ENCODE measurements around the gene TOMM6.

The TOMM6 gene

DNA sequence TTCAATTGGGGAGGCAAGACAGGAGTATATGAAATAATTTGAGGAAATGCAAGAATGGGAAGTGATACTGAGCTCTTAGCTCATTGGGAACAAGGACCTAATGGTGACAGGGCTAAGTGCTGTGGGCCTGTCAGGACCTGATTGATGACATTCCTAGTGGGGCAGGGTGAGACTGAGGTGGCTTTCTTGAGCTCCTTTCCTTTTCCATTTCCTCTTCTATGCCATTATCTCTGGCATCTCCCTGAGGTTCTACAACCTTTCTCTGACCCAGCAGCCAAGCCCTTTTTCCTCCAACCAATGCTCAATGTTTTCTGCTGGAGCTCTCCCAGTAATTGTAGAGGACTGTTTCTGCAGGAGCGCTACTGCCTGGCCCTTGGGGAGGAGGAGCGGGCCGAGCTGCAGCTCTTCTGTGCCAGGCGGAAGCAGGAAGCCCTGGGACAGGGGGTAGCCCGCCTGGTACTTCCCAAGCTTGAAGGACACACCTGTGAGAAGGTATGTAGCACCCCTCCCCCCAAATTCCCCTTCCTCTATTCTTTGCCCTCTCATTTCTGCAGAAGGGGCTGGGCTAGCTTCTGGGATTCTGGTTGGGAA lies 2.8 kb upstream of the TOMM6 start:
- Histone ChIP-seq H3K36me3 (ENCODE audit: insufficient read depth, low read length) (peaks cover 9% of the 10 kb centered on the region), H2AFZ (ENCODE audit: low read depth, low read length) (no peak overlapping the region), H3K4me3 (ENCODE audit: low read length) (no peak overlapping the region), H3K27me3 (ENCODE audit: insufficient read depth, low read length) (no peaks in the 10 kb centered on the region), H3K9me3 (ENCODE audit: low read length) (no peaks in the 10 kb centered on the region), H3K4me1 (ENCODE audit: insufficient read depth, low read length) (peaks cover 18% of the 10 kb centered on the region)

DNA sequence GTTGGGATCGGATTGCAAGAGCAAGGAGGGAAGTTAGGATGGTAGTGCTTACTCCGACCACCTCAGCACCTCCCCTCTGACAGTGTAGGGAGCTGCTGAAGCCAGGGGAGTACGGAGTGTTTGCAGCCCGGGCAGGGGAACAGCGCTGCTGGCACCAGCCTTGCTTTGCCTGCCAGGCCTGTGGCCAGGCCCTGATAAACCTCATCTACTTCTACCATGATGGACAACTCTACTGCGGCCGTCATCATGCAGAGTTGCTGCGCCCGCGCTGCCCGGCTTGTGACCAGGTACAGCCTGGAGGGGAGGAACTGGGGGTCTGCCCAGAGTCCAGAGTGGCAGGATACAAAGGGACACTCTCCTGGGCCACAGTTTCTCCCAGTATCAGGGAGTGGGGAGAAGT lies 2.2 kb upstream of the TOMM6 start:
- Histone ChIP-seq H3K9me3 (ENCODE audit: low read length) (no peaks in the 10 kb centered on the region), H3K36me3 (ENCODE audit: insufficient read depth, low read length) (peaks cover 15% of the 10 kb centered on the region), H3K4me1 (ENCODE audit: insufficient read depth, low read length) (peaks cover 18% of the 10 kb centered on the region), H3K27me3 (ENCODE audit: insufficient read depth, low read length) (no peaks in the 10 kb centered on the region), H2AFZ (ENCODE audit: low read depth, low read length) (no peak overlapping the region), H3K4me3 (ENCODE audit: low read length) (no peak overlapping the region)

DNA sequence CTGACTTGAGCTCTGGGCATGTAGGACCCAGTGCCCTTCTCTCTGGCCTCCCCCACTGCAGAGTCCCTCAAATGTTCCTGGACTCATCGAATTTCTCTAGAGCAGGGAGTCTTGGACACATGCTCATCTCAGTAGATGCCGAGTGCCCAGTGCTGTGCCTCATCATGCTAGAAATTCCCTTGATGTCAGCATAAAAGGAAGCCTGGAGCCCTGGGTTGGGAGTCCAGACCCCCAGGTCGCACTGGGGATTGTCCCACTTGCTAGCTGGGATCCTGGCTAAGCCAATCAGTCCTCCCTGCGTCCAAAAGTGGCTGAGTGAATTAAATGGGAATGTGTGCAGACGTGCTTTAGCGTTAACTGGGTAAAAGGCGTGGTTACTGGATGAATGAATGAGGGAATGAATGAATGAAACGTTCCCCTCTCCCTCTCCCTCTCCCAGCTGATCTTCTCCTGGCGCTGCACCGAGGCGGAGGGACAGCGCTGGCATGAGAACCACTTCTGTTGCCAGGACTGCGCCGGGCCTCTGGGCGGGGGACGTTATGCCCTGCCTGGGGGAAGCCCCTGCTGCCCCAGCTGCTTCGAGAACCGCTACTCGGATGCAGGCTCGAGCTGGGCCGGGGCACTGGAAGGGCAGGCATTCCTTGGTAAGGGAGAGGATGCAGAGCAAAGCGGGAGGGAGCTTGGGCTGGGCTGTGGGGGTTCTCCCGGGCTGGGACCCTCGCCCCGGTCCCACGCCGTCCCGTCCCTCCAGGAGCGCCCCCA lies 1.6 kb upstream of the TOMM6 start:
- H3K4me3 ChIP-seq (ENCODE audit: low read length) = peak overlapping the region; percentile 85
- H3K9me3 ChIP-seq (ENCODE audit: low read length) = no peaks in the 10 kb centered on the region
- H3K4me1 ChIP-seq (ENCODE audit: insufficient read depth, low read length) = peaks cover 18% of the 10 kb centered on the region
- H2AFZ ChIP-seq (ENCODE audit: low read depth, low read length) = peak overlapping the region; percentile 75
- no peaks in the 10 kb centered on the region for H3K27me3 ChIP-seq (ENCODE audit: insufficient read depth, low read length)
- H3K36me3 ChIP-seq (ENCODE audit: insufficient read depth, low read length) = peaks cover 21% of the 10 kb centered on the region

DNA sequence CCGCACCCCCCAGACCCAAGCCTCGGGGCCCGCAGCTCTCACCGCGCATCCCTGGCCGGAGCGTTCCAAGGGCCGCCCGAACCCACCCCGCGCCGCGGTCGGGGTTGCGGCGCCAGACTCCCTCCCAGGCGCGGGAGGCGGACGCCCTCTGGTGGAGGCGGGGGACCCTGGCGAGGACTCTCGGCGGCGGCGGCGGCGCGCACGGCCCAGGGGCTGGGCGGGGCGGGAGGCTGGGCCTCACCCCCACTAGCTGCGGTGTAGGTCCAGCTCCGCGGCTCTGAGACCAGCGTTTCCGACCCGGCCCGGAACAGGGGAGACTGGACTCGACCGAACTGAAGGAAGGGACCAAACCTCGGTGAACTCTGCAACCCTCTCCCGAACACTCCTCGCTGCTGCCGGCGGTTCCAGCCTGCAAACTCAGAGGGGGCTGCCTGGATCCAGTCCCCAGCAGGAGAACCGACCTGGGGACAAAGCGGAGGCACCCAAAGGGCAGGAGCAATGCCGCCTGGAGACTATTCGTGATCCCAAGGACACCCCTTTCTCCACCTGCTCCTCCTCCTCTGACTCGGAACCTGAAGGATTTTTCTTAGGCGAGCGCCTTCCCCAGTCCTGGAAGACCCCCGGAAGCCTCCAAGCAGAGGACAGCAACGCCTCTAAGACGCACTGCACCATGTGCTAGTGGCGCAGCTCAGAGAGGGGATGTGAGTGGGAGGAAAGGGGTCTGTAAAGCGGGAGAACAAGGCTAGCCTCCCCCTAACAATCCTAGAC lies 859 bp upstream of the TOMM6 start:
- H3K27me3 ChIP-seq (ENCODE audit: insufficient read depth, low read length) = no peaks in the 10 kb centered on the region
- H3K9me3 ChIP-seq (ENCODE audit: low read length) = no peaks in the 10 kb centered on the region
- H3K36me3 ChIP-seq (ENCODE audit: insufficient read depth, low read length) = peaks cover 26% of the 10 kb centered on the region
- H2AFZ ChIP-seq (ENCODE audit: low read depth, low read length) = peak overlapping the region; percentile 75
- peaks cover 11% of the 10 kb centered on the region for H3K4me1 ChIP-seq (ENCODE audit: insufficient read depth, low read length)
- peak overlapping the region; percentile 85 for H3K4me3 ChIP-seq (ENCODE audit: low read length)

DNA sequence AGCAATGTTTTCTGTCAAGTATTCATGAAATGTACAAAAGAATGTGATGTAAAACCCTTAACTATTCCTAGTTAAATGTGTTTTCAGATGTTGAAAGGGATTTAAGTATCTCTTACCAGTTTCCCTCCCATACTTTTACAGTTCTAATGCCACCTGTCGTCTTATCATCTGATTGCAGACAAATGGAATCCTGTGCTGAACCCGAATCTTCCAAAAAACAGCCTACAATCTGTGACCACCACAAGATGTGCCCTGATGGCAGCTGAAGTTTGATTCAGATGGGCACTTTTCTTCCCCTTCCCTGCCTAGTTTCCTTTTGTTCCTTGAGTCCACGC lies 1.9 kb downstream of the TOMM6 start:
- H3K36me3 ChIP-seq (ENCODE audit: insufficient read depth, low read length) = peaks cover 43% of the 10 kb centered on the region

DNA sequence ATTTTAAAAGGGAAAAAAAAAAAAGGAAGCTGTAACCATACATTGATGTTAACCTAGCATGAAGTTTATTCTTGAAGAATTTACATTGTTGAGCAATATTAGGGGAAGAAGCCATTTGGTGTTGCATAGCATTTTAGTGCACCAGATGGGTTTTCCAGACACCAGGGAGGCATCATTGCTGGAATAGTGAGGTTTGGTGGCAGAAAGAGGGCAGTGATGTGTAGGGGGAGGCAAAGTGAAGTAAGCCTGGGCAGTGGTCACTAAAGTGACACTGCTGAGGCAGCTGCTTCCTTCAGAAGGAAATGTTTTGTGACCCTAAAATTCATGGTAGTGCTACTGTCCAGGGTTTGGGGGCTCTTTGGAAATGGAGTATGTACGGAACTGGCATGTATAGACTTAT lies 2.6 kb downstream of the TOMM6 start:
- H3K4me1 ChIP-seq (ENCODE audit: insufficient read depth, low read length) = peaks cover 11% of the 10 kb centered on the region
- H3K27me3 ChIP-seq (ENCODE audit: insufficient read depth, low read length) = no peaks in the 10 kb centered on the region
- H3K9me3 ChIP-seq (ENCODE audit: low read length) = no peaks in the 10 kb centered on the region
- H3K4me3 ChIP-seq (ENCODE audit: low read length) = no peak overlapping the region
- peaks cover 49% of the 10 kb centered on the region for H3K36me3 ChIP-seq (ENCODE audit: insufficient read depth, low read length)
- H2AFZ ChIP-seq (ENCODE audit: low read depth, low read length) = no peak overlapping the region

More for the DNA sequence above, 1.9 kb downstream of the TOMM6 start:
- H2AFZ ChIP-seq (ENCODE audit: low read depth, low read length) = no peak overlapping the region
- H3K4me1 ChIP-seq (ENCODE audit: insufficient read depth, low read length) = peaks cover 11% of the 10 kb centered on the region
- no peaks in the 10 kb centered on the region for H3K9me3 ChIP-seq (ENCODE audit: low read length)
- no peaks in the 10 kb centered on the region for H3K27me3 ChIP-seq (ENCODE audit: insufficient read depth, low read length)
- H3K4me3 ChIP-seq (ENCODE audit: low read length) = no peak overlapping the region

DNA sequence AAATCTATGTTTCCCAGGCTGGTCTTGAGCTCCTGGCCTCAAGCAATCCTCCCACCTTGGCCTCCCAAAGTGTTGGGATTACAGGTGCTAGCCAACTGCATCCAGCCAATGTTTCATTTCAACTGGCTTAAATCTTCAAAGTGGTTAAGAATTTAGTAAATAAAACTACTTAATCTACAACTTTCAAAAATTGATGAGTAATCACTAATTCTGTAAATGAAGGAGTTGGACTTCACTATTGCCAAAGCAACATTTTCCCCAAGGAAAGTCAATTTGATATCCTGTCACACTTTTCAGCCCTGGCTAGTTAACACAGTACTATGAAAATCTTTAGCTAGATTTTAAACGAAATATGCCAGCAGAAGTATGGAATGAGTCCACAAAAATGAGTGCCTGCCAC lies 3.8 kb downstream of the TOMM6 start:
- Histone ChIP-seq H3K4me1 (ENCODE audit: insufficient read depth, low read length) (peaks cover 4% of the 10 kb centered on the region), H3K36me3 (ENCODE audit: insufficient read depth, low read length) (peaks cover 60% of the 10 kb centered on the region), H2AFZ (ENCODE audit: low read depth, low read length) (no peak overlapping the region), H3K27me3 (ENCODE audit: insufficient read depth, low read length) (no peaks in the 10 kb centered on the region), H3K9me3 (ENCODE audit: low read length) (no peaks in the 10 kb centered on the region), H3K4me3 (ENCODE audit: low read length) (no peak overlapping the region)

DNA sequence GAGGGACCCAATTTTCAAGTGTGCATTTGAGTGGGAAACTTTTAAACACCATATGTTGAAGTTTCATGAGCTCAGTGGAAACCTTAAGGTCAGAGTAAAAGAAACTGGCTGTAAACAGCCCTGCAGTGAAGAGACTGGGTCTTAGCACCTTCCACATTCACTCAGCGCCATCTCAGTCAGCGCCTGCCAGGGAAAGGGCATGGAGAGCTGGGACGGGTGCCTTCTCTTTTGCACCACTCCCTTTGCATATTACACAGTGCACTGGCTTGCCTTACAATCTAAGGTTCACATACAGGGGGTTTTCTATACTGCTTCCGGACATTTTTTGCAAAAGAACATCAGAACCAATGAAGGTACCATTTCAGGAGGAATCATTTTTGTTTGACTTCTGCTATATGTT lies 4.5 kb downstream of the TOMM6 start:
- no peaks in the 10 kb centered on the region for H3K27me3 ChIP-seq (ENCODE audit: insufficient read depth, low read length)

DNA sequence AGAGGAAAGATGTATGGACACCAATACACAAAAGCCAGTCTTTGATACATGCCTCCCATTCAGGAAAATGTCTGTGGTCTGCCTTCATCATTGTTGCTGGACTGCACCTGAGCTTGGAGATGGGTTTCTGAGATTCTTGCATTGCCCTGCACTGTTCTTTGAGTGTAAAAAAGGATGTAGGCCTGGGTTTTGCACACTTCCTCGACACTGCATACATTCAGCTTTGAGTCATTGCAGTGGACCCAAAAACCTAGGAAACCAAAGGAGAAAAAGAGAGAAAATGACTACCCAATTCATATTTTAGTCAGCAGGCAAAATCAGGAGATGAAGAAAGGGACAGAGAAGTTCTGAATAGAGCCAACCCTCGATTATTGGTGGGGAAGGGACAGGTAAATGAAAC lies 9.0 kb downstream of the TOMM6 start:
- Histone ChIP-seq H3K9me3 (ENCODE audit: low read length) (no peaks in the 10 kb centered on the region), H3K36me3 (ENCODE audit: insufficient read depth, low read length) (peaks cover 75% of the 10 kb centered on the region), H3K27me3 (ENCODE audit: insufficient read depth, low read length) (no peaks in the 10 kb centered on the region), H3K4me3 (ENCODE audit: low read length) (no peak overlapping the region), H3K4me1 (ENCODE audit: insufficient read depth, low read length) (no peaks in the 10 kb centered on the region), H2AFZ (ENCODE audit: low read depth, low read length) (no peak overlapping the region)

More for the DNA sequence above, 4.5 kb downstream of the TOMM6 start:
- H2AFZ ChIP-seq (ENCODE audit: low read depth, low read length) = no peak overlapping the region
- H3K4me1 ChIP-seq (ENCODE audit: insufficient read depth, low read length) = peaks cover 4% of the 10 kb centered on the region
- H3K9me3 ChIP-seq (ENCODE audit: low read length) = no peaks in the 10 kb centered on the region
- no peak overlapping the region for H3K4me3 ChIP-seq (ENCODE audit: low read length)
- peaks cover 64% of the 10 kb centered on the region for H3K36me3 ChIP-seq (ENCODE audit: insufficient read depth, low read length)

DNA sequence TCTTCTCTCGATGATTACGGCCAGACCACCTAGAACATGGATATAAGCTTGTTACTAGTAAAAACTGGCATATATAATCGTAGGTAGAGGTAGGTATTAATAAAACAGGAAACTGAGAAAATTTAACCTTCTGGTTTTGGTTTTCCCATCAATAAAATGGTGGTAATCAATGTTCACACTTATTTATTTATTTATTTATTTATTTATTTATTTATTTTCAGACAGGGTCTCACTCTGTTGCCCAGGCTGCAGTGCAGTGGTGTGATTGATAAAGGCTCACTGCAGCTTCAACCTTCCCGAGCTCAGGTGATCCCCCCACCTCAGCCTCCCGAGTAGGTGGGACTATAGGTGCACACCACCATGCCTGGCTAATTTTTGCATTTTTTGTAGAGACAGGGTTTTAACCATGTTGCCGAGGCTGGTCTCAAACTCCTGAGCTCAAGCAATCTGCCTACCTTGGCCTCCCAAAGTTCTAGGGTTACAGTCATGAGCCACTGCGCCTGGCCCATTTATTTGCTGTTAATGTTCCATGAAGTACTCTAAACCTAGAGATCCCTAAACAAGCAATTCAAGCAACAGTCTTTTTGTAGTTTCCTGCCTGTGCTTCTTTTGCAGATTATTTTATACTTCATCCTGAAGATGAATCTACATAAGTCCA lies 11.5 kb downstream of the TOMM6 start:
- no peak overlapping the region for H3K4me3 ChIP-seq (ENCODE audit: low read length)
- H3K36me3 ChIP-seq (ENCODE audit: insufficient read depth, low read length) = peaks cover 67% of the 10 kb centered on the region
- H3K9me3 ChIP-seq (ENCODE audit: low read length) = no peaks in the 10 kb centered on the region
- no peak overlapping the region for H2AFZ ChIP-seq (ENCODE audit: low read depth, low read length)
- H3K27me3 ChIP-seq (ENCODE audit: insufficient read depth, low read length) = no peaks in the 10 kb centered on the region
- H3K4me1 ChIP-seq (ENCODE audit: insufficient read depth, low read length) = no peaks in the 10 kb centered on the region

DNA sequence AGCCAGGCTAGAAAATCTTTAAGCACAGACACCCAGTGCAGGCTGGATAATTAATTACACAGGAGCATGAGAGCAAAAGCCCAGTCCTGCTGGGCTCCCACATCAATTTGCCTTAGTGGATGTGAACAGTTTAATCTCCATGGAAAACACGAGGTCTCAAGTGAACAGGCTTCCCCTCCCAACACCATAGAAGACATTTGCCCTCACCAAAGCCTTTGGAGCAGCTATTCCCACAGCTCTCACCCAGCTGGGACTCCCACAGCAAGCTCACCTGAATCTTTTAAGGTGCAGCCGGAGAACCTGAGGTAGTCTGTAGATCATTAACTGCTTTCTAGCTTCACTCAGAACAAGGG lies 12.0 kb downstream of the TOMM6 start:
- H3K27me3 ChIP-seq (ENCODE audit: insufficient read depth, low read length) = no peaks in the 10 kb centered on the region
- H3K4me3 ChIP-seq (ENCODE audit: low read length) = no peak overlapping the region
- no peaks in the 10 kb centered on the region for H3K9me3 ChIP-seq (ENCODE audit: low read length)
- no peak overlapping the region for H2AFZ ChIP-seq (ENCODE audit: low read depth, low read length)
- peaks cover 65% of the 10 kb centered on the region for H3K36me3 ChIP-seq (ENCODE audit: insufficient read depth, low read length)
- H3K4me1 ChIP-seq (ENCODE audit: insufficient read depth, low read length) = no peaks in the 10 kb centered on the region

DNA sequence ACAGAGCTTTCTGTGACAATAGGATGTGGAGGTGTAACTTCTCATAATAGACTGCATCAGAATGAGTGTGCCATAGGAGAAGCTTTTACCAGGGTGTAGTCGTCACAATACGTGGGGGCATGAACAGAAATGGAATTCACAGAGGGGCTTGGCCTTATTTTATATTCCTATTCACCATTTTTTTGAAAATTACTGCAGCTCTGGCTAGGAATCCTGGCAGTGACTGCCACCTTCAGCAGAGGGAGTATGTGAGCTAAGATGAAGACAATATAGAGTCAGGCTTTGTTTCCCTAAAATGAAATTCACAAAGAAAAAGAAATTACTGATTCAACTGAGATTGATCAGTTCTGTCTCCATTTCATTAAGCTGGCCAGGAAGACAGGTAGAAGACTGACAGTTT lies 13.9 kb downstream of the TOMM6 start:
- Histone ChIP-seq H3K27me3 (ENCODE audit: insufficient read depth, low read length) (no peaks in the 10 kb centered on the region), H3K4me3 (ENCODE audit: low read length) (no peak overlapping the region), H3K4me1 (ENCODE audit: insufficient read depth, low read length) (no peaks in the 10 kb centered on the region), H3K36me3 (ENCODE audit: insufficient read depth, low read length) (peaks cover 63% of the 10 kb centered on the region), H3K9me3 (ENCODE audit: low read length) (no peaks in the 10 kb centered on the region), H2AFZ (ENCODE audit: low read depth, low read length) (no peak overlapping the region)
